ENCODE measurements around the gene POU3F1.

POU3F1 gene

GRCh38 chr1:38046333-38046883, at the start of gene POU3F1:
Gene POU3F1 (minus strand): TSS chr1:38046793. CDS start chr1:38046743, 50 bp downstream.
- TF ChIP-seq GATA1 (IDR thresholded peaks at IDR 0.05; ENCODE audit: low read depth, low read length) (no peak), POLR2A (IDR thresholded peaks at IDR 0.05; ENCODE audit: low read length) (no peak)
- peak in 1 of 2 experiments; percentile 50 for DNase-seq

- no peak for DNase-seq
These were observed 48.9 kb upstream of the POU3F1 start for GRCh38 chr1:38095454-38095931.

GRCh38 chr1:38094711-38095290, 48.2 kb upstream of the POU3F1 start:
- DNase-seq = no peak
- TF ChIP-seq GATA1 (IDR thresholded peaks at IDR 0.05; ENCODE audit: low read depth, low read length) = no peak
- no peak for TF ChIP-seq POLR2A (IDR thresholded peaks at IDR 0.05; ENCODE audit: low read length)

More at GRCh38 chr1:38095454-38095931, 48.9 kb upstream of the POU3F1 start:
- TF ChIP-seq GATA1 (IDR thresholded peaks at IDR 0.05; ENCODE audit: low read depth, low read length) = no peak
- no peak for TF ChIP-seq POLR2A (IDR thresholded peaks at IDR 0.05; ENCODE audit: low read length)

GRCh38 chr1:38093569-38094520, 47.3 kb upstream of the POU3F1 start:
- no peak for TF ChIP-seq GATA1 (IDR thresholded peaks at IDR 0.05; ENCODE audit: low read depth, low read length)
- no peak for TF ChIP-seq POLR2A (IDR thresholded peaks at IDR 0.05; ENCODE audit: low read length)
- no peak for DNase-seq

- DNase-seq = no peak
- TF ChIP-seq POLR2A (IDR thresholded peaks at IDR 0.05; ENCODE audit: low read length) (no peak), GATA1 (IDR thresholded peaks at IDR 0.05; ENCODE audit: low read depth, low read length) (no peak)
These were observed 45.7 kb upstream of the POU3F1 start for GRCh38 chr1:38092256-38092655.

GRCh38 chr1:38090796-38091195, 44.2 kb upstream of the POU3F1 start:
- no peak for TF ChIP-seq GATA1 (IDR thresholded peaks at IDR 0.05; ENCODE audit: low read depth, low read length)
- TF ChIP-seq POLR2A (IDR thresholded peaks at IDR 0.05; ENCODE audit: low read length) = no peak
- DNase-seq = no peak

GRCh38 chr1:38089712-38090360, 43.2 kb upstream of the POU3F1 start:
- no peak for DNase-seq
- TF ChIP-seq POLR2A (IDR thresholded peaks at IDR 0.05; ENCODE audit: low read length) (no peak), GATA1 (IDR thresholded peaks at IDR 0.05; ENCODE audit: low read depth, low read length) (no peak)

- no peak for TF ChIP-seq POLR2A (IDR thresholded peaks at IDR 0.05; ENCODE audit: low read length)
- TF ChIP-seq GATA1 (IDR thresholded peaks at IDR 0.05; ENCODE audit: low read depth, low read length) = no peak
- no peak for DNase-seq
These were observed 42.2 kb upstream of the POU3F1 start for GRCh38 chr1:38088791-38089190.

- no peak for DNase-seq
- TF ChIP-seq POLR2A (IDR thresholded peaks at IDR 0.05; ENCODE audit: low read length) (no peak), GATA1 (IDR thresholded peaks at IDR 0.05; ENCODE audit: low read depth, low read length) (no peak)
These were observed 41.8 kb upstream of the POU3F1 start for GRCh38 chr1:38088366-38088765.

- DNase-seq = no peak
- TF ChIP-seq POLR2A (IDR thresholded peaks at IDR 0.05; ENCODE audit: low read length) = no peak
- TF ChIP-seq GATA1 (IDR thresholded peaks at IDR 0.05; ENCODE audit: low read depth, low read length) = no peak
These were observed 41.1 kb upstream of the POU3F1 start for GRCh38 chr1:38087676-38088075.

GRCh38 chr1:38085666-38086330, 39.2 kb upstream of the POU3F1 start:
- no peak for DNase-seq

GRCh38 chr1:38084700-38085099, 38.1 kb upstream of the POU3F1 start:
- TF ChIP-seq GATA1 (IDR thresholded peaks at IDR 0.05; ENCODE audit: low read depth, low read length) (no peak), POLR2A (IDR thresholded peaks at IDR 0.05; ENCODE audit: low read length) (no peak)
- no peak for DNase-seq

More at GRCh38 chr1:38085666-38086330, 39.2 kb upstream of the POU3F1 start:
- no peak for TF ChIP-seq POLR2A (IDR thresholded peaks at IDR 0.05; ENCODE audit: low read length)
- TF ChIP-seq GATA1 (IDR thresholded peaks at IDR 0.05; ENCODE audit: low read depth, low read length) = no peak

- TF ChIP-seq GATA1 (IDR thresholded peaks at IDR 0.05; ENCODE audit: low read depth, low read length) = no peak
- TF ChIP-seq POLR2A (IDR thresholded peaks at IDR 0.05; ENCODE audit: low read length) = no peak
- DNase-seq = no peak
These were observed 37.5 kb upstream of the POU3F1 start for GRCh38 chr1:38084113-38084512.
